Measurements from ENCODE around the gene CUEDC1.

CUEDC1 gene

DNA sequence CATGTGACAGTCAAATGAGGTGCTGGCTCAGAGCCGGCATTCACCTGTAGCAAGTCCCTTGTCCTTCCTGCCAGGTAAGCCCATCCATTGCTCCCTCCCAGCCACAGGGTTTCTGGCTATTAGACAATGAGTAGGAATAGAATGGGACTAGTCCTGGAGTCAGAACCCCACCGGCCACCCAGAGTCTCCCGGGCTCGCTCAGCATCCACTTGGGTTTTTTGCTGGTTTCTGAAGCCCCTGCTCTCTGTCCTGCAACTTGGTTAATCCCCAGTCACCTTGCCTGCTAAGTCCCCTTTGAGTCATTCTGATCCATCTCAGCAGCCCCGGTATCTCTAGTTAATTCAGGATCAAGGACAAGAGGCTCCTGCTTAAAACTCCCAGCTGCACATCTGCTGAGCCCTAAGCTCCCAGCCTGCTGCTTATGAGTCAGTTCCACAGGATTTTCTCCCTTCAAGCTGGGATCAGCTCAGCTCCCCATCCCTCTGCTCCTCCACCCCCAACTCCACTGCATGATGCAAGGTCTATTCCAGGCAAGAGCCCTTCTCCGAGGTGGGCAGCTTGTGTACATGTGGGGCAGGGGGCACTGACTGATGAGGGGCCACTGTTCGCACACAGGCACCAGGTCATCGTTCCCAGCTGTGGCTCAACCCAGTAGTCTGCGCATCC lies 85.5 kb downstream of the CUEDC1 start:
- Histone ChIP-seq H3K36me3 (ENCODE audit: insufficient read depth, low read length) (peaks cover 16% of the 10 kb centered on the region; the same call in 1 of the 2 replicates), H3K27ac (0 out of 2 replicates have a peak overlapping the region, but pooled peaks have one; percentile 3), H3K9ac (ENCODE audit: insufficient read length) (no peak overlapping the region), H3K4me3 (no peak overlapping the region), H3K9me3 (ENCODE audit: low read depth, low read length) (no peaks in the 10 kb centered on the region)
- TF ChIP-seq FOXP2 (optimal IDR thresholded peaks at IDR 0.05; ENCODE audit: control extremely low read depth, extremely low read length, insufficient read depth) (no peak), EZH2 (IDR thresholded peaks at IDR 0.05) (no peak), POLR2AphosphoS5 (IDR thresholded peaks at IDR 0.05; ENCODE audit: borderline replicate concordance, low read depth, low read length) (no peak)
- no peak for DNase-seq (ENCODE audit: low read depth, low spot score)

DNA sequence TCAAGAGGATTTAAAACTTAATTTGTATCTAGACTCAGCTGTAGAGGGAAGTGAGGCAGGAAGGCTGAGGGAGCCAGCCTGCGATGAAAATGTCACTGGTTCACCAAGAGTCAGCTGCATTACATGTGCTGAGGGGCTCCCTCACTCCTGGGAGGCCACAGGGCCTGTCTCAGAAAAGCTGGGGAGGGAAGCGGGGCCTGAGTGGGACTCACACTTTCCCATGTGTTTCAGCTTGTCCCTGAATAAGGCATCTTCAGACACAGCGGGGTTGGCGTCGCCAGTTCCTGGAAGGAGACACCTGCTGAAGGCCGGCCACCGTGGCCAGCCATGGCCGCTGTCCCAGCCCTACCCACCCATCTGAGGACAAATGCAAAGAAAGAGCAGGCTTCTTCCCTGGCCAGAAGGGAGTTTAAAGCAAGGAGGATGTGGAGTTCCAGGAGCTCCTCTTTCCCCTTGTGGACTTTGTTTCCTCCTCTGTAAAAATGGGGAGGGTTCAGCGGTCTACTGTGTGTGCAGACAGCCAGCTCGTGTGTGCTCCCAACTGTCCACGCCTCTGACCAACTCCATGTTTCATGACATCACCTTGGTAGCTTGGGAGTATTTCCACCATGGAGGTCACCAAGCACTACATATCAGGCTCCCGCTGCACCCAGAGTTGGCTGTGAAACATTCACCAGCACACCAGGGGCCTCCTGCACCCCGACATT lies 86.1 kb downstream of the CUEDC1 start:
- TF ChIP-seq EZH2 (IDR thresholded peaks at IDR 0.05) (no peak), POLR2AphosphoS5 (IDR thresholded peaks at IDR 0.05; ENCODE audit: borderline replicate concordance, low read depth, low read length) (no peak), FOXP2 (optimal IDR thresholded peaks at IDR 0.05; ENCODE audit: control extremely low read depth, extremely low read length, insufficient read depth) (no peak)
- Histone ChIP-seq H3K9ac (ENCODE audit: insufficient read length) (no peak overlapping the region), H3K4me3 (no peak overlapping the region), H3K36me3 (ENCODE audit: insufficient read depth, low read length) (peaks cover 16% of the 10 kb centered on the region; the same call in 1 of the 2 replicates), H3K9me3 (ENCODE audit: low read depth, low read length) (no peaks in the 10 kb centered on the region), H3K27ac (no peak overlapping the region)
- no peak for DNase-seq (ENCODE audit: low read depth, low spot score)

DNA sequence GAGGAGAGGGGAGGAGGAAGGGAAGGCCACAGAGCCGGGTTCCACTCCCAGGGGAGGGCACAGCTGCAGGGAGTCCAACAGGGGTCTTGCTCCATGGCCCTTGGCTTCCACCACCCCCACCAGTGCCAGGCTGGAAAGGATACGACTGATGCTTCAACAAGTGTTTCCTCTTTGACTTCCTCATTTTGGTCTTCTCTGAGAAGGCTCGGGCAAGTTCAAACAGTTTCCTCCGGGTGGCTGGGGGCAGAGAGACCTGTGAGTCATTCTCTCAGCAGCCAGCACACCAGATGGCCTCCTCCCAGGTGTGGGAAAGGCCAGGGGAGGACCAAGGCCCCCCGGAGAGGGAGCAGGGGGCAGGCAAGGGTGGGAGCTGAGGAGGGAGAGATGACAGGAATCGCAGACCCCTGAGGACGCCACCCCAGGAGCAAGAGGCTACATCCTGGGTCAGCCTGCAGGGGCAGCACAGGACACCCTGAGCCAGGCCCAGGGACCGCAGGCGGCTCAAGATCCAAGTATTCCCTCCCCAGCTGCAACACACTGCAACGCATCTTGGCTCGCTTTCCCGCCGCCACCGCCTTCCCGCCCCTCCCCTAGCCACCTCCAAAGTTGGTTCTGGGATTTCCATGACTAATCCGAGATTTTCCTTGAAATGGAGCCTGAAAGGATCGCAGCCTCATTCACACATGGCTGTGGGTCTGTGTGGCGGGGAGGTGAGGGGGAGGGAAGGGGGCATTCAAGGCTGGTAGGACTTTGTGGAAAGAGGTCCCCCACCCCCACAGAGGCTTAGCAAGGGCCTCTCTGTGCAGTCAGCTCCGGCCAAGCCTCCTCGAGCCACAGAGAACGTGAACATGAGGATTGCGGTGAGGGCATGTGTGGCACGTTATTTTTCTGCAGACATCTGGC lies 87.0 kb downstream of the CUEDC1 start:
- H3K27ac ChIP-seq = no peak overlapping the region
- H3K9ac ChIP-seq (ENCODE audit: insufficient read length) = no peak overlapping the region
- H3K36me3 ChIP-seq (ENCODE audit: insufficient read depth, low read length) = peaks cover 16% of the 10 kb centered on the region; the same call in 1 of the 2 replicates
- DNase-seq (ENCODE audit: low read depth, low spot score) = no peak
- H3K4me3 ChIP-seq = no peak overlapping the region
- TF ChIP-seq EZH2 (IDR thresholded peaks at IDR 0.05) (no peak), POLR2AphosphoS5 (IDR thresholded peaks at IDR 0.05; ENCODE audit: borderline replicate concordance, low read depth, low read length) (no peak), FOXP2 (optimal IDR thresholded peaks at IDR 0.05; ENCODE audit: control extremely low read depth, extremely low read length, insufficient read depth) (no peak)
- no peaks in the 10 kb centered on the region for H3K9me3 ChIP-seq (ENCODE audit: low read depth, low read length)

DNA sequence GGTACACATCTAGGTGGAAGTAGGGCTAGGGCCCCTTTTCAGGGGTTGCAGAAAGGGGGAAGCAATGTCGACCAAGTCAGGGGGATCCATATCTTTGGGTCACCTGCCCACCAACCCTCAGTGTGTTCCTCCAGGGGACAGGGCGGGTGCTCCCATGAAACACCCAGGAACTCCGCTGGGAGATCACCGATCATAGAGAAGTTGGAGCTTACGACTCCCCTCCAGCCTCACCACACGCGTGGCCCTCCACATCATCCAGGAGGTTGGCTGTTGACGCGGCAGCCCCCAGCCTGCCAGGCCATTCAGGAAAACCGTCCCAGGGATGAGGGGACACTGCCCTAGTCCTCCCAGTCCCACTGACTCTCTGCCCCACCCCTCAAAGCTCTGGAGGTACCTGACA lies 88.1 kb downstream of the CUEDC1 start:
- no peak for DNase-seq (ENCODE audit: low read depth, low spot score)

DNA sequence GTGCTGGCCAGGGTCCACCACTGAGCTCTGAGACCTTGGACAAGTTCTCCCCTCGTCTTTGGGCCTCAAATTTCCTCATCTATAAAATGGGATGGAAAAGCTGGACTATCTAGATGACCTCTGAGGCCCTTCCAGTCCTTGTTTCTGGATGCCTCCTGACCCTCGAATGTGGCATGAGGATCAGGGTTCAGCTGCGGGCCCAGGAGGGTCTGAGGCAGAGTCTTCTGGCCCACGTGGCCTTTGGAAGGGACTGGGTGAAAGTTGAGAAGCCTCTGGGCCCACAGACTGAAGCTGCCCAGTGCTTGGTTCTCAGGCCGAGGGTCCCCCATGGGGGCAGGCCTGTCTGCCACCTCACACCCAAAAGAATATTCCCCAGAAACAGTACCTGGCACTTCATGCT lies 88.5 kb downstream of the CUEDC1 start:
- Histone ChIP-seq H3K36me3 (ENCODE audit: insufficient read depth, low read length) (peaks cover 16% of the 10 kb centered on the region; the same call in 1 of the 2 replicates), H3K4me3 (no peak overlapping the region), H3K9me3 (ENCODE audit: low read depth, low read length) (no peaks in the 10 kb centered on the region), H3K9ac (ENCODE audit: insufficient read length) (no peak overlapping the region), H3K27ac (no peak overlapping the region)
- DNase-seq (ENCODE audit: low read depth, low spot score) = no peak
- TF ChIP-seq FOXP2 (optimal IDR thresholded peaks at IDR 0.05; ENCODE audit: control extremely low read depth, extremely low read length, insufficient read depth) (no peak), POLR2AphosphoS5 (IDR thresholded peaks at IDR 0.05; ENCODE audit: borderline replicate concordance, low read depth, low read length) (no peak), EZH2 (IDR thresholded peaks at IDR 0.05) (no peak)

More for the DNA sequence above, 88.1 kb downstream of the CUEDC1 start:
- no peaks in the 10 kb centered on the region for H3K9me3 ChIP-seq (ENCODE audit: low read depth, low read length)
- peaks cover 16% of the 10 kb centered on the region; the same call in 1 of the 2 replicates for H3K36me3 ChIP-seq (ENCODE audit: insufficient read depth, low read length)
- no peak overlapping the region for H3K4me3 ChIP-seq
- H3K27ac ChIP-seq = no peak overlapping the region
- H3K9ac ChIP-seq (ENCODE audit: insufficient read length) = no peak overlapping the region
- TF ChIP-seq POLR2AphosphoS5 (IDR thresholded peaks at IDR 0.05; ENCODE audit: borderline replicate concordance, low read depth, low read length) = no peak
- no peak for TF ChIP-seq EZH2 (IDR thresholded peaks at IDR 0.05)
- TF ChIP-seq FOXP2 (optimal IDR thresholded peaks at IDR 0.05; ENCODE audit: control extremely low read depth, extremely low read length, insufficient read depth) = no peak

DNA sequence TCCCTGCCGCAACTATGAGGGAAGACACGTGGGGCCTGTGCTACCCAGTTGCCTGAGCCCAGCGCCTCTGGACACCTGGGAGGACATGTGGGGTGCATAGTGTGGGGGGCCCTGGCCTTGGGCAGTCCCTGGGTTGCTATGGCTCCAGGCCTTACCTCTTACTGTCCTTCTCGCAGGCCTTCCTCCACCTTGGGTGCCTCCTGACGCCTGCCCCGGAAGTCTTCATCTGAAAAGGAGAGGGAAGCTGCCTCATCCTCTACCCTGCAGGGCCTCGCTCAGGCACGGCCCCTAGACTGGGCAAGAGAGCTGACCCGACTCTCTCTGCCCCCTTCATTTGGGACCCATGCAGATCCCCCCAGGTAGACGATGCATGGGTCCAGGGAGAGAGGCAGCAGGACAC lies 88.9 kb downstream of the CUEDC1 start:
- Histone ChIP-seq H3K9ac (ENCODE audit: insufficient read length) (no peak overlapping the region), H3K9me3 (ENCODE audit: low read depth, low read length) (no peaks in the 10 kb centered on the region), H3K27ac (no peak overlapping the region), H3K4me3 (no peak overlapping the region), H3K36me3 (ENCODE audit: insufficient read depth, low read length) (peaks cover 14% of the 10 kb centered on the region; the same call in 1 of the 2 replicates)
- DNase-seq (ENCODE audit: low read depth, low spot score) = no peak
- TF ChIP-seq FOXP2 (optimal IDR thresholded peaks at IDR 0.05; ENCODE audit: control extremely low read depth, extremely low read length, insufficient read depth) (no peak), EZH2 (IDR thresholded peaks at IDR 0.05) (no peak), POLR2AphosphoS5 (IDR thresholded peaks at IDR 0.05; ENCODE audit: borderline replicate concordance, low read depth, low read length) (no peak)

DNA sequence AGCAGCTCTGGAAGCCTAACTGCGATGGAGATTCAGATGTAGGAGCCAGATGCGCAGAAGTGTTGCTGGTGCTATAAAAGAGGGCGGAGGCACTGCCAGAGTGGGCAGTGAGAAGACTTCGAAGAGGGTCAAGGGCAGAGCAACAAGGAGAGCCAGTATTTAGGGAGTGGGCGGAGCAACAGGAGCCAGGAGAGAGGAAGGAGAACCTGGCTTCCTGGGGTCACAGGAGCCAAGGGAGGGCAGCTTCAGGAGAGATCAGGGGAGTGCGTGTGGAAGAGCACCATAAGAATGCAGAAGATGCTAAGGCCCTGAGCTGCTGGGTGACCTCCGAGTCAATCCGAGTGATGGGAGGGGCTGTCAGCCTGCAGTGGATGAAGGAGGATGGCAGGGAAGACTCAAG lies 90.9 kb downstream of the CUEDC1 start:
- Histone ChIP-seq H3K27ac (no peak overlapping the region), H3K4me3 (no peak overlapping the region)

More for the DNA sequence above, 90.9 kb downstream of the CUEDC1 start:
- peaks cover 3% of the 10 kb centered on the region; the same call in 1 of the 2 replicates for H3K36me3 ChIP-seq (ENCODE audit: insufficient read depth, low read length)
- H3K9ac ChIP-seq (ENCODE audit: insufficient read length) = no peak overlapping the region
- no peaks in the 10 kb centered on the region for H3K9me3 ChIP-seq (ENCODE audit: low read depth, low read length)
- DNase-seq (ENCODE audit: low read depth, low spot score) = no peak
- TF ChIP-seq FOXP2 (optimal IDR thresholded peaks at IDR 0.05; ENCODE audit: control extremely low read depth, extremely low read length, insufficient read depth) (no peak), POLR2AphosphoS5 (IDR thresholded peaks at IDR 0.05; ENCODE audit: borderline replicate concordance, low read depth, low read length) (no peak), EZH2 (IDR thresholded peaks at IDR 0.05) (no peak)
